ENCODE data around the gene ICA1. TPM values are rescaled to one million over a fixed set of nuclear protein-coding genes. Genes with fewer than 3 reads are reported as not detected.

ICA1 gene
- total RNA-seq, 1 experiment from 2014 or later = 28.8 TPM

GRCh38 chr7:8285155-8285554 lies 23.2 kb upstream of the ICA1 start:
- H3K9me3 ChIP-seq (ENCODE audit: control insufficient read depth, low read depth, low read length) = no peaks in the 10 kb centered on the region
- no peak overlapping the region for H3K27ac Mint-ChIP-seq
- no peak for TF ChIP-seq CTCF (conservative IDR thresholded peaks at IDR 0.05)

More at GRCh38 chr7:8285155-8285554, 23.2 kb upstream of the ICA1 start:
- Histone ChIP-seq H4K20me1 (ENCODE audit: control insufficient read depth, insufficient read depth, insufficient read length) (no peaks in the 10 kb centered on the region), H2BK120ac (ENCODE audit: low read depth, low read length, poor library complexity, severe bottlenecking) (no peak overlapping the region), H3K4ac (ENCODE audit: low read depth, low read length) (no peak overlapping the region), H4K91ac (ENCODE audit: insufficient read length, low read depth, low read length) (no peak overlapping the region), H3K79me1 (ENCODE audit: insufficient read depth, low read depth, low read length, poor library complexity, severe bottlenecking) (no peaks in the 10 kb centered on the region), H3K23ac (ENCODE audit: insufficient read length, low read depth, low read length) (no peak overlapping the region), H3K27me3 (ENCODE audit: insufficient read depth, low read length) (no peaks in the 10 kb centered on the region), H4K5ac (ENCODE audit: insufficient read length, low read depth, low read length) (no peak overlapping the region), H2BK12ac (ENCODE audit: insufficient read length, low read depth, low read length) (no peak overlapping the region), H3K27ac (ENCODE audit: insufficient read length, low read depth, low read length) (no peak overlapping the region), H3K14ac (ENCODE audit: insufficient read depth, low read length) (no peak overlapping the region), H3K56ac (ENCODE audit: insufficient read length, low read depth, low read length) (no peak overlapping the region), H3K9ac (ENCODE audit: extremely low read depth, insufficient read length, low read length) (no peak overlapping the region), H3T11ph (ENCODE audit: low read length) (no peak overlapping the region), H2AK5ac (ENCODE audit: insufficient read length, low read length) (no peak overlapping the region), H2BK5ac (ENCODE audit: insufficient read length, low read length) (no peak overlapping the region), H2BK15ac (ENCODE audit: low read depth, low read length) (no peak overlapping the region), H3K18ac (ENCODE audit: insufficient read length, low read depth, low read length) (no peak overlapping the region), H3K4me2 (ENCODE audit: insufficient read depth, insufficient read length, low read length) (no peak overlapping the region), H2BK20ac (ENCODE audit: low read depth, low read length, poor library complexity, severe bottlenecking) (no peak overlapping the region), H3K4me1 (ENCODE audit: insufficient read depth, low read length) (peaks cover 5% of the 10 kb centered on the region; the same call in 1 of the 2 replicates), H3K23me2 (ENCODE audit: insufficient read length, low read depth, low read length, poor library complexity, severe bottlenecking) (no peaks in the 10 kb centered on the region), H2AFZ (ENCODE audit: low read length) (no peak overlapping the region), H3K79me2 (ENCODE audit: insufficient read depth, low read length) (no peaks in the 10 kb centered on the region), H4K8ac (replicated peaks; ENCODE audit: insufficient read length, low read depth, low read length) (no peak overlapping the region)
- H3K9me3 Mint-ChIP-seq = no peaks in the 10 kb centered on the region
- peaks cover 16 to 19% of the 10 kb centered on the region in 2 experiments for H3K4me1 Mint-ChIP-seq
- H3K27me3 Mint-ChIP-seq (ENCODE audit: low read depth) = no peaks in the 10 kb centered on the region
- H3K36me3 Mint-ChIP-seq (ENCODE audit: insufficient read depth in 1 of 3, low read depth in 3 of 3) = no peaks in the 10 kb centered on the region
- H3K4me3 Mint-ChIP-seq = no peak overlapping the region
- DNase-seq = no peak

All from H9 (cell line).